ENCODE results near the gene NOL6.

GRCh38 chr9:33458444-33458843, 15.3 kb downstream of the NOL6 start:
- TF ChIP-seq, protein P1, sequence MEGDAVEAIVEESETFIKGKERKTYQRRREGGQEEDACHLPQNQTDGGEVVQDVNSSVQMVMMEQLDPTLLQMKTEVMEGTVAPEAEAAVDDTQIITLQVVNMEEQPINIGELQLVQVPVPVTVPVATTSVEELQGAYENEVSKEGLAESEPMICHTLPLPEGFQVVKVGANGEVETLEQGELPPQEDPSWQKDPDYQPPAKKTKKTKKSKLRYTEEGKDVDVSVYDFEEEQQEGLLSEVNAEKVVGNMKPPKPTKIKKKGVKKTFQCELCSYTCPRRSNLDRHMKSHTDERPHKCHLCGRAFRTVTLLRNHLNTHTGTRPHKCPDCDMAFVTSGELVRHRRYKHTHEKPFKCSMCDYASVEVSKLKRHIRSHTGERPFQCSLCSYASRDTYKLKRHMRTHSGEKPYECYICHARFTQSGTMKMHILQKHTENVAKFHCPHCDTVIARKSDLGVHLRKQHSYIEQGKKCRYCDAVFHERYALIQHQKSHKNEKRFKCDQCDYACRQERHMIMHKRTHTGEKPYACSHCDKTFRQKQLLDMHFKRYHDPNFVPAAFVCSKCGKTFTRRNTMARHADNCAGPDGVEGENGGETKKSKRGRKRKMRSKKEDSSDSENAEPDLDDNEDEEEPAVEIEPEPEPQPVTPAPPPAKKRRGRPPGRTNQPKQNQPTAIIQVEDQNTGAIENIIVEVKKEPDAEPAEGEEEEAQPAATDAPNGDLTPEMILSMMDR (IDR thresholded peaks at IDR 0.05): no peak
- TF ChIP-seq ZFX (IDR thresholded peaks at IDR 0.05; ENCODE audit: borderline replicate concordance): no peak

All from 22Rv1 (cell line).